Activated naive CD4-positive, alpha-beta T cell treated with Interleukin-2 at 50 U/mL for 16 hours (primary cell): ENCODE data around the gene COL6A5.
"Not testable (repeated sequence)": the region's sequence is repeated elsewhere in the genome, so short reads cannot be mapped to it uniquely, and the experiment has no call there.

ENCODE experiments used
- DNase-seq: peaks from one replicate; pipeline ENCODE4 v3.0.0-alpha.2; 2020

Gene COL6A5

GRCh38 chr3:130446840-130447239 lies 101.4 kb downstream of the COL6A5 start:
- not testable (repeated sequence) for DNase-seq

DNA sequence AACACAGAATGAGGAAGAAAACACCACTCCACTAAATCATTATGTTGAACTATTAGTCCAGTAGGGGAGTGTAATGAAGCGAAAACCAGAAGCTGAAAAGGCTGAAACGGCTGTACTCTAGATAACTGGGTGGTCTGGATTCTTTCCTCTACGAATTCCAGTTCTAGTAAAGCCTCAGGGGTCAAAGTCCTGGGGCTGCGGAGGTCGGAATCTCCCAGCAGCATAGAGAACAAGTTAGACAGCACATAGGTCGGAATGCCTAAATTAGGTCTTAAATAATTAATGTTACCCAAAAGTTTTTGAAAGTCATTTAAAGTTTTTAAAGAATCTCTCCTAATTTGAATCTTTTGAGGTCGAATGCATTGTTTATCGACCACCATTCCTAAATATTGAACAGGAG lies 102.7 kb downstream of the COL6A5 start:
- DNase-seq = not testable (repeated sequence)

DNA sequence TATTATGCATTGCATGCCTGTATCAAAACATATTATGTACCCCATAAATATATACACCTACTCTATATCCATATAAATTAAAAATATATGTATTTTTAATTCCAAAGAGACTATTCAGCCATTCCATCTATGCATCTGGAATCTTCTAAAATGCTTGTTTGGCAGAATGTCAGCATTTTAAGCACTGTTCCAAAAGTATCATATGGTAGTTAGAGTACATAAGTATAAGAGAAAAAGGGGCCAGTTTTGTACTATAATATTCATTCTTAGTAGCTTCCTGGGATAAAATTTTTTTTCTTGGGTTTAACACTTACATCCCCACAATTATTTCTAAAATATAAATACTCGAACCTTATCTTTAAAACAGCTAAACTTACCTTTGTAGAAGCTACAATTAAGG lies 111.1 kb downstream of the COL6A5 start:
- no peak for DNase-seq

DNA sequence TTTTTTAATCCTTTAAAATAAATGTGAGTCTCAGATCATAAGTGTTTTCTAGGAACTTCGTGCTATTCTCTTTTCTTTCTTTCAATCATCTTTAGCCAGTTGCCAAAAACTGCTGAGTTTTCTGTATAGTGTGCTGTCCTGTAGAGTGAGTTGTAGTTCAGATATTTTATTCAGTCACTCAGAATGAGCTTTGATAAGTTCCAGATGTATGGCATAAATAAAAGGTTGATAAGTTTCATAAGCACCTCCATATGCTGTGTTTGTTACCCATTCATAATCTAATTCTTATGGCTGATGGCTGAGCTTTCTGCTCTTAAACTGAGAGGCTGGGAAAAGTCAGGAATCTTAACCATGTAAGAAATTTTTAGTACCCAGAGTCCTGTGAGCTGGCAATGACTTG lies 112.2 kb downstream of the COL6A5 start:
- DNase-seq = no peak

GRCh38 chr3:130459944-130460343 lies 114.5 kb downstream of the COL6A5 start:
- DNase-seq = no peak

- no peak for DNase-seq
These were observed 116.6 kb downstream of the COL6A5 start for GRCh38 chr3:130462089-130462488.

DNA sequence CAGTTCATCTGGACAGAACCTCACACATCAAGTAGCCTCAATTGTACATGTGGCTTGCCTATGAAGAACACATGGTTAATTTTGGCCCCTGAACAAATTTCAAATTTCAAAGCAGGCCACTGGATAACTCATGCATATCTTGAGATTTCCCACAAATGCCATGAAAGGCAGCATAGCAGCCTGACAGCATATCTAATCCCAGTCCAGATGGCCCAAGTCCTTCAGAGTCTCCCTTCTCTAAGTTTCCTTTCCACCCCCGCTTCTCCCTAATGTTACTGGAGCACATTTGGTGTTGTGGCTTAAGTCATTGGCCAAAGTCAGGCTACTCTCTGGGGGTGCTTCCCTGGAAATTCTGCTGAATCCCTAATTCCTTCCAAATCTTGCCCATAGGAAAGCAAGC lies 117.7 kb downstream of the COL6A5 start:
- no peak for DNase-seq

DNA sequence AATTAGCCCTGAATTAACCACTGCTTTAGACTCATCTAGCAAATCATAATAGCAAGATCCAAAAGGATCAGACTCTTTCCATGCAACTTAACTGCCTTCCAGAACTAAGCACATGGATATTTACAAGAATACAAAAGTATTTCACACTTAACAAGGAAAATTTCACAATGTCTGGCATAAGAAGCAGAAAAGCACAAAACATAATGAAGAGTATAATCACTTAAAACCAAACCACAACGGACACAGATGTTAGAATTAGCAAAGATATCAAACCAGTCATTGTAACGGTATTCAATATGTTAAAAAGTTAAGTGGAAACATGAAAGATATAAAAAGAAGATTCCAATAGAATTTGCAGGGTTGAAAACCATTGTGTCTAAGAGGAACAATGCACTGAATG lies 120.0 kb downstream of the COL6A5 start:
- DNase-seq = no peak

DNA sequence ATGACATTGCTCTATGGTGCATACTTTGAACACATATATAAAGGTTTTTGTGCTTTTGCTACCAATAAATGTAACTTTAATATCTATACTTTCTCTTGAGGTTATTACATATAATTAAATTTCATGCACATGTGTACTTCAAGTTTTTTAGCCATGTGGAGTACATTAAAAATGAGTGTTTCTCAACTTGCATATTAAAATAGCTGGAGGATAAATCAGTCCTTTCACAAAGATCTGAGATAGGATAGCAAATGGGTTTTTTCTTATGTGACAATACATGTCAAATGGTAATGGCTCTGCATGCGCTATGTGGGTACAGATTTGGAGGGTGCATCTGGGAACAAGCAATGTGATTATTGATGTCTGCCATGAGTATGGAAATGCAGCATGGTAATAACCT lies 122.8 kb downstream of the COL6A5 start:
- DNase-seq = no peak

DNA sequence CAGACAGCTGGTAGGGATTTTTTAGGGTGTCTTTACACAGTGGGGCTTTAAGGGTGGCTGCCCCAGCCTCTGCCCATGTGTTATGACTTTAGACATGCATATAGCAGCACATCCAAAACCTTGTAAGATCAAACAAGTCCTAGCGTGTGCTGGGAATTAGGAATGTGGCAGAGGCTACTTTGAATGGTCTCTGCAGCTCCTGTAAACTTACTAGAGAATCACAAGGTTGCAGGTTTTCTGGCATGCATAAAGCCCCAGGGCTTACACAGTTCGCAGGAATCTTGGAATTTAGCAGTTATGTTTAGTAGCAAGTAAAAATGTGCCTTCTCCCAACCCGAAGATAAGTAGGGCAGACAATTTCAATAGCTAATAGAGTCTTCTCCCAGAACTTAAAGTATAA lies 124.7 kb downstream of the COL6A5 start:
- no peak for DNase-seq

DNA sequence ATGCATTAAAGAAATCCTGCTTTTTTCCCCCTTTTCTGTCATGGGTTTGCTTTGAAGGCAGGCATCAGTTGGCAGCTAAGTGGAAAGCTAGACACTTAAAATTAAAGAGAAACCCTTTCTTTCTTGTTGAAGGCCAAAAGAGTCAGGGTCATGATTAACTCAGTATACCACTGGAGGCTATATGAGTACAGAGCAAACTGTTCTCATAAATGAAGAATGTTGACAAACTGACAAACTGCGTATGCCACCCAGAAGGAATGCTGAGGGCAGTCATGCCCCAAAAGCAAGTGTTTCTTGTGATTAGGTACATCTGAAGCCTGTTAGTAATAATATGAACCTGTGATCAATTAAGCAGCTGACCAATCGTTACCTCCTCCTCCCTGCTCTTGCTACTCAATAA lies 127.9 kb downstream of the COL6A5 start:
- no peak for DNase-seq

GRCh38 chr3:130480736-130481135 lies 135.3 kb downstream of the COL6A5 start:
- DNase-seq = no peak

DNA sequence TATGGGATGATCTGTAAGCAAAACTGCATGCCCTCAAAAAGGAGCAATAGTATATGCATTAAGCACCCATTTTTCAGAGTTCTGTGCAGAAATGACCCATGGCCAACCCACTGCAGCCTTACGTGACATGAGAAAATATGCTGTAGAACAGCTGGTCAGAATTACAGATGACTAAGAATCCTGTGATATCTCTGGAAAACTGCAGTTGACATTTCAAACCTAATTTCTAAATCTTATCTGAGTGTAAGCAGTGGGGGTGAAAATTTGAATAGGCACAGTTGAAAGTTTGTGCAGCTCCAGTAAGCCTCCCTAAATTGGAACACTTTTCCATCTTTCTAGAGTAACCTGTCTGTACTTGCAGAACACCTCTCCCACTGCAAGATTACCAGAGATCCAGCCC lies 142.8 kb downstream of the COL6A5 start:
- DNase-seq = no peak

DNA sequence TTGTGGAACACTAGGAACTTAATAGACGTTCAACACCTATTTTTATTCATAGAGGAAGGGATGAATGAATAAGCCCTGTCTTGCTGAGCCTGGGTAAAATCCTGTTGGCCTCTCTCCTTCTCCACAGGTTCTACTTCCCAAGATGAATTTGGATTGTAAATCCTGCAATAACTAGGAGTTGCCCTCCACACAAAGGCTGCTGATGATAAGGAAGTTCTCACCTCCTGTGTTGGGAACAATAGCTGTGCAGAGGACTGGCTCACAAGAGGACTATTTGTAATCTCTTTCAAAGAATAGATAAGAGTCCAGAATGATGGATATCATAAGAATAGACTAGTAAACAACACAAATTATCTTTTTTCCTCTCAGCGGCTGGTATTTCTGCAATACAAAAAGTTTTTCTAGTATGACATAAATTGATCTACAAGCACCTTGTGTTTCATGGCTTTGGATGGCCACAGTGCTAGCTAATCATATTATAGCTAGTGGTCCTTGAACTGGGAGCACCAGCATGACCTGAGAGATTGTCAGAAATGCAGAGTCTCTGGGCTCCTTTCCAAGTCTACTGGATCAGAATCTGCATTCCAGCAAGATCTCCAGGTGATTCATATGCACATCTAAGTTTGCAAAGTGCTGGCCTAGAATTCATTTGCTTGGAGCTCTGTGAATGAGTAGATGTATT lies 143.4 kb downstream of the COL6A5 start:
- DNase-seq = no peak

- DNase-seq = no peak
These were observed 144.8 kb downstream of the COL6A5 start for GRCh38 chr3:130490241-130490640.

GRCh38 chr3:130491431-130491830 lies 146.0 kb downstream of the COL6A5 start:
- no peak for DNase-seq

- DNase-seq = no peak
These were observed 159.2 kb downstream of the COL6A5 start for GRCh38 chr3:130504701-130505100.

GRCh38 chr3:130506031-130506430 lies 160.6 kb downstream of the COL6A5 start:
- DNase-seq = no peak

DNA sequence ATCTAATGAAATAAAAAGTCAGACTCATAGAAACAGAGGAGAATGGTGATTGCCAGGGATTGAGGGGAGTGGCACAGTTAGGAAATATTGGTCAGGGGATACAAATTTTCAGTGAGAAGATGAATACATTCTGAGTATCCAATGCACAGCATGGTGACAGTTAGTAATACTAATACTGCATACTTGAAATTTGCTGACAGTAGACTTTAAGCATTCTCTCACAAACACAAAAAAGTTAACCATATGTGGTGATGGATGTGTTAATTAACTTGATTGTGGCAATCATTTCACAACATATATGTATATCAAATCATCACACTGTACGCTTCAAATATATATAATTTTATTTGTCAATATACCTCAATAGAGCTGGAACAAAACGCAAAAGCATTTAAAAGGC lies 162.3 kb downstream of the COL6A5 start:
- DNase-seq = no peak

GRCh38 chr3:130509008-130509407 lies 163.5 kb downstream of the COL6A5 start:
- DNase-seq = no peak

- DNase-seq = no peak
These were observed 169.2 kb downstream of the COL6A5 start for GRCh38 chr3:130514681-130515080.

DNA sequence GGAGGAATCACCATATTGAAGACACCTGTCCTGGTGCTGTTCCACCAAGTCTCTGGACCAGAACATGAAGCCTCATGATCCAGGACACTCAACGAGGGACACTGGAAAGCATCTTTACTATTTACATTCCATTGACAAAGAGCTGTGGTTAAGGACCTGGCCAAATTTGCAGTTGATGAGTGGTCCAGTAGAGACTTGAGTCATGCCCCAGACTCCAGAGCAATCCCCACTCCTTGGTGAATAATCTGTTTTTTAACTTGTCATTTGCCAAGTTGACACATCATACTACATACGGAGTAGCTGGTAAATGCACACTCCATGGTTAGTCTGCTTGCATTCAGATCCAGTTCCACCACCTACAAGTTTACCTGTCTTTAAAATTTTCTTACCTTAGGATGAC lies 170.3 kb downstream of the COL6A5 start:
- no peak for DNase-seq

DNA sequence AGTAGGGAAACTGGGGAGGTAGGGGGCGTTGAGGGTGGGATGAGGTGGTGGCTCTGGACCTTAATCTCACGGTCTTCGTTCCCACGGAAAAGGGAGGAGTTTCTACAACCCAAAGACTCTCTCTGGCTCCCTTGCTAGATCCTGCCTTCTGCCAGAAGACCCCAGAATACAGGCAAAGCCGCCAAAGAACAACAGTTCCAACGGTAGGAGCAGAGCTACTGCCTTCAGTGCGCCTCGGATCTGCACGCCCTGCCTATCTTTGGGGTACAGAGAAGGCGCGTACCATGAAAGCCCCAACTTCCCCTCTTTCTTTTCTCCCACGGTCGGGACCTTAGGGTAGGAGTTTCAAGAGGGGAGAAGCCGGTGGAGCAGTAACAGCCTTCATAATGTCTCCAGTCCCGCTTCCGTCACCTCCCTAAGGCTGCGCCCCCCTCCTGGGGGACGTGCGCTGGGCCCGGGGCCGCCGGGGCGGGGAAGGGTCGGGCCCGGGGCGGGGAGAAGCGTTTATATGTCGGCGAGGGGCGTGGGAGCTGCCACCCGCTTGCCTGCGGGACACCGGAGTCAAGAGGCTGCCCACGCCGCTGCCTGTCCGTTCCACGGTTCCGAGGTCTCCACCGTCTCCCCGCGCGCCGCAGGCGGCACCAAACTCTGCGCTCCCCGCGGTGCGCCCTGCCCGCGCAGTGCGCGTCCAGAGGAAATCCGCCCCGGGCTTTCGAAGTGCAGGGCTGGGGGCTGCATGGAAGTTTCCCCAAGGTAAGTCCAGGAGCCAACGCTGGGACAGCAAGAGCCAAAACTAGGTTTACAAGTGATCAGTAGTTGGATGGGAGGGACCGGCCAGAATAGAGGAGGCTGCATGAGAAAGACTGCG lies 171.4 kb downstream of the COL6A5 start, which contains the start of gene COL6A6:
Gene COL6A6 (plus strand): TSS at position 533 of the 868 bp plus-strand sequence. CDS start 43,188 bp downstream, outside the sequence.
- no peak for DNase-seq

DNA sequence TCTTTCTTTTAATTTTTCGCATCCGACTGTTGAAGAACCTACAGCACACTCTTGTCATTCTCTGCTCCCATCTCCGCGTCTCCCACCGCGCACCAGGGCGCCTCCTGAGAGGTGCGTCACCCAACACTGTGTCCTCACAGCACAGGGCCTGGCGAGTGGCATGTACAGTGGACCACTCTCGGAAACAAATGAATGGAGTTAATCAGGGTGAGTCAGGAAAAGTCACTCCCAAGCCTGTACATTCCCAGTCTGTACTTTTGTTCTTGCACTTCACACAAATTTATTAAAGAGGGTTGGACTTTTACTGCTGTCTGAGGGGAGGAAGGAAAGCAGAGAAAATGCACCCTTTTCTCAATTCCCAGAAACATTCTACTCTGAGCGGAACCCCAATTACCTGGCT lies 172.1 kb downstream of the COL6A5 start:
- no peak for DNase-seq
